HepG2 (cell line): ENCODE measurements around the gene NFS1. TPM values are rescaled to one million over a fixed set of nuclear protein-coding genes. Genes with fewer than 3 reads are reported as not detected.
A peak's percentile ranks its signal among the peaks of the same experiment; 100 is the strongest.

Experiments used
- ARNT2 ChIP-seq: sonication (generic); formaldehyde crosslinking; IDR thresholded peaks from 2 replicates; pipeline ENCODE4 v1.8.0; 2022; ENCODE audit warnings: mild to moderate bottlenecking, low read depth, missing genetic modification reagents, moderate library complexity
- CENPBD1 ChIP-seq: sonication (generic); formaldehyde crosslinking; IDR thresholded peaks from 2 replicates; pipeline ENCODE4 v1.8.0; 2022; ENCODE audit warnings: missing genetic modification reagents, low read depth, mild to moderate bottlenecking, borderline replicate concordance
- FIP1L1 ChIP-seq: fragments of 200-400 bp; formaldehyde crosslinking; IDR thresholded peaks from 2 replicates; pipeline ENCODE4 v1.6.1; 2018; ENCODE audit warnings: low read depth, mild to moderate bottlenecking, low read length, moderate library complexity, borderline replicate concordance; ENCODE audit not compliant: insufficient read depth
- FOXA3 ChIP-seq: IDR thresholded peaks from 2 replicates; pipeline ENCODE4 v1.6.1; 2016; ENCODE audit warnings: missing genetic modification reagents, missing compliant biosample characterization
- FOXJ3 ChIP-seq: sonication (generic); formaldehyde crosslinking; IDR thresholded peaks from 2 replicates; pipeline ENCODE4 v1.4.0; 2020; ENCODE audit warnings: missing genetic modification reagents, mild to moderate bottlenecking, borderline replicate concordance
- GLI4 ChIP-seq: sonication (generic); formaldehyde crosslinking; IDR thresholded peaks from 2 replicates; pipeline ENCODE4 v1.5.1; 2020; ENCODE audit warnings: missing genetic modification reagents, mild to moderate bottlenecking, moderate library complexity, borderline replicate concordance
- HNF1B ChIP-seq: sonication (generic); formaldehyde crosslinking; IDR thresholded peaks from 2 replicates; pipeline ENCODE4 v1.5.1; 2020; ENCODE audit warnings: mild to moderate bottlenecking, moderate library complexity, missing genetic modification reagents
- MLXIP ChIP-seq: sonication (generic); formaldehyde crosslinking; IDR thresholded peaks from 2 replicates; pipeline ENCODE4 v1.9.0; 2021; ENCODE audit warnings: missing genetic modification reagents, borderline replicate concordance
- PREB ChIP-seq: sonication (generic); formaldehyde crosslinking; IDR thresholded peaks from 2 replicates; pipeline ENCODE4 v1.4.0; 2020; ENCODE audit warnings: missing genetic modification reagents
- RELA ChIP-seq: sonication (generic); formaldehyde crosslinking; IDR thresholded peaks from 2 replicates; pipeline ENCODE4 v1.4.0; 2020; ENCODE audit warnings: missing genetic modification reagents
- SIN3B ChIP-seq: fragments of 150-350 bp; IDR thresholded peaks from 2 replicates; pipeline ENCODE4 v1.6.1; 2014; ENCODE audit warnings: low read length
- SYNCRIP ChIP-seq: fragments of 200-400 bp; formaldehyde crosslinking; IDR thresholded peaks from 2 replicates; pipeline ENCODE4 v1.6.1; 2018; ENCODE audit warnings: mild to moderate bottlenecking, low read depth, low read length; ENCODE audit not compliant: insufficient read depth
- TBX3 ChIP-seq: fragments of 450-650 bp; IDR thresholded peaks from 2 replicates; pipeline ENCODE4 v1.6.1; 2017; ENCODE audit warnings: antibody characterized with exemption, mild to moderate bottlenecking, inconsistent platforms, borderline replicate concordance
- TGIF2 ChIP-seq: IDR thresholded peaks from 2 replicates; pipeline ENCODE4 v1.6.1; 2016; ENCODE audit warnings: control low read depth, missing compliant biosample characterization
- YEATS4 ChIP-seq: sonication (generic); formaldehyde crosslinking; IDR thresholded peaks from 2 replicates; pipeline ENCODE4 v1.4.0; 2020; ENCODE audit warnings: missing genetic modification reagents, borderline replicate concordance
- ZBTB37 ChIP-seq: sonication (generic); formaldehyde crosslinking; IDR thresholded peaks from 2 replicates; pipeline ENCODE4 v1.4.0; 2020; ENCODE audit warnings: mild to moderate bottlenecking, missing genetic modification reagents
- ZBTB42 ChIP-seq: sonication (generic); formaldehyde crosslinking; IDR thresholded peaks from 2 replicates; pipeline ENCODE4 v1.5.0; 2020; ENCODE audit warnings: mild to moderate bottlenecking, missing genetic modification reagents
- ZKSCAN1 ChIP-seq: fragments of 150-350 bp; IDR thresholded peaks from 2 replicates; pipeline ENCODE4 v1.6.1; 2014; ENCODE audit warnings: low read length
- ZNF160 ChIP-seq: sonication (generic); formaldehyde crosslinking; IDR thresholded peaks from 2 replicates; pipeline ENCODE4 v1.8.0; 2022; ENCODE audit warnings: mild to moderate bottlenecking, inconsistent platforms, missing genetic modification reagents
- ZNF205 ChIP-seq: IDR thresholded peaks from 2 replicates; pipeline ENCODE4 v1.6.1; 2018; ENCODE audit warnings: missing biosample characterization, missing genetic modification reagents
- ZNF547 ChIP-seq: sonication (generic); formaldehyde crosslinking; IDR thresholded peaks from 2 replicates; pipeline ENCODE4 v1.5.1; 2020; ENCODE audit warnings: mild to moderate bottlenecking, missing genetic modification reagents
- ZNF780A ChIP-seq: sonication (generic); formaldehyde crosslinking; IDR thresholded peaks from 2 replicates; pipeline ENCODE4 v1.8.0; 2022; ENCODE audit warnings: mild to moderate bottlenecking, missing genetic modification reagents, moderate library complexity
- polyA plus RNA-seq, 8 experiments: library from polyadenylated mRNA; depleted of rRNA in 3 of 8; stranded (reverse) in 7 of 8; unstranded in 1 of 8; fragments of >200 nt; fragmentation: Illumina TruSeq in 4 of 8; extraction: Trizol in 4 of 8; gene quantifications; 2 replicates each; pipeline versions ENCODE4 v1.2.1 to v1.2.3, GENCODE V29; 2011 to 2016; ENCODE audit warnings: low read depth in 4 of 8, missing spikeins in 1 of 8, mixed read lengths in 1 of 8; ENCODE audit not compliant: insufficient read depth in 1 of 8
- total RNA-seq, 5 experiments: library from RNA; depleted of rRNA; stranded (reverse); fragments of >200 nt; fragmentation: Illumina TruSeq; extraction: Trizol; gene quantifications; 2 replicates each; pipeline ENCODE4 v1.2.3, GENCODE V29; 2016; ENCODE audit warnings: low read depth in 1 of 5

Gene NFS1
- total and polyA plus RNA-seq, 2 of the 13 experiments (the other 11 are each of a cell fraction or from before 2014, with no cell fraction given) = 65.9 to 88.1 TPM

GRCh38 chr20:35702051-35702823, 3.1 kb upstream of the NFS1 start (continued):
- TF ChIP-seq TGIF2 (CRISPR knock-in tag) (no peak), CENPBD1 (no peak), GLI4 (CRISPR knock-in tag) (no peak), FIP1L1 (0 out of 2 replicates have a peak, but pooled peaks have one; percentile 78), ZNF205 (CRISPR knock-in tag) (no peak), TBX3 (no peak), FOXA3 (no peak; the same call in 1 of the 2 replicates), MLXIP (CRISPR knock-in tag) (no peak), ZNF547 (CRISPR knock-in tag) (peak; percentile 67; the same call in 1 of the 2 replicates), SYNCRIP (no peak), PREB (CRISPR knock-in tag) (no peak), YEATS4 (peak; percentile 13; the same call in 1 of the 2 replicates), SIN3B (no peak), ZBTB42 (no peak), ARNT2 (CRISPR knock-in tag) (peak; percentile 70; the same call in 1 of the 2 replicates), ZNF160 (CRISPR knock-in tag) (no peak), ZNF780A (CRISPR knock-in tag) (no peak), RELA (CRISPR knock-in tag) (no peak), ZKSCAN1 (no peak), ZBTB37 (CRISPR knock-in tag) (no peak), HNF1B (CRISPR knock-in tag) (no peak), FOXJ3 (CRISPR knock-in tag) (peak; percentile 43; the same call in 1 of the 2 replicates)
